OCI-LY3 (cell line): Measurements from ENCODE around the gene FOXN1.

ENCODE experiments used
- EZH2phosphoT487 ChIP-seq: fragments of 200-600 bp; shearing (Covaris generic); IDR thresholded peaks from 2 replicates; pipeline ENCODE4 v1.6.1; 2018; ENCODE audit warnings: antibody characterized with exemption, mixed run types, low read depth
- TF ChIP-seq, protein P1 (sequence below): fragments of 200-600, 300-600 bp; sonication (generic); IDR thresholded peaks from 2 replicates; pipeline ENCODE4 v1.5.1; 2014; ENCODE audit warnings: antibody characterized with exemption, low read length, low read depth

GRCh38 chr17:28552176-28552999 lies 46.2 kb downstream of the FOXN1 start, which contains the start of gene UNC119:
- TF ChIP-seq, protein P1, sequence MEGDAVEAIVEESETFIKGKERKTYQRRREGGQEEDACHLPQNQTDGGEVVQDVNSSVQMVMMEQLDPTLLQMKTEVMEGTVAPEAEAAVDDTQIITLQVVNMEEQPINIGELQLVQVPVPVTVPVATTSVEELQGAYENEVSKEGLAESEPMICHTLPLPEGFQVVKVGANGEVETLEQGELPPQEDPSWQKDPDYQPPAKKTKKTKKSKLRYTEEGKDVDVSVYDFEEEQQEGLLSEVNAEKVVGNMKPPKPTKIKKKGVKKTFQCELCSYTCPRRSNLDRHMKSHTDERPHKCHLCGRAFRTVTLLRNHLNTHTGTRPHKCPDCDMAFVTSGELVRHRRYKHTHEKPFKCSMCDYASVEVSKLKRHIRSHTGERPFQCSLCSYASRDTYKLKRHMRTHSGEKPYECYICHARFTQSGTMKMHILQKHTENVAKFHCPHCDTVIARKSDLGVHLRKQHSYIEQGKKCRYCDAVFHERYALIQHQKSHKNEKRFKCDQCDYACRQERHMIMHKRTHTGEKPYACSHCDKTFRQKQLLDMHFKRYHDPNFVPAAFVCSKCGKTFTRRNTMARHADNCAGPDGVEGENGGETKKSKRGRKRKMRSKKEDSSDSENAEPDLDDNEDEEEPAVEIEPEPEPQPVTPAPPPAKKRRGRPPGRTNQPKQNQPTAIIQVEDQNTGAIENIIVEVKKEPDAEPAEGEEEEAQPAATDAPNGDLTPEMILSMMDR = no peak
- no peak for TF ChIP-seq EZH2phosphoT487
